ENCODE results near the gene LEMD1.

GRCh38 chr1:205456383-205456867 lies 34.6 kb upstream of the LEMD1 start:
- TF ChIP-seq CTCF (IDR thresholded peaks at IDR 0.05) (no peak), EP300 (IDR thresholded peaks at IDR 0.05) (no peak), POLR2A (IDR thresholded peaks at IDR 0.05) (no peak)
